Ascending aorta (tissue), 2 donors: ENCODE measurements around the gene COL6A5. TPM values are rescaled to one million over a fixed set of nuclear protein-coding genes. Genes with fewer than 3 reads are reported as not detected.

Experiments used
- DNase-seq, 2 donors: peaks; one replicate each; pipeline ENCODE4 v3.0.0-alpha.2; 2019; ENCODE audit warnings: low spot score in 2 of 2
- H3K27ac ChIP-seq, 2 donors: fragments of 200-600 bp; sonication (generic); one replicate each; pipeline ENCODE4 v1.5.1; 2016 to 2017; ENCODE audit warnings: mild to moderate bottlenecking in 1 of 2
- H3K27me3 ChIP-seq: fragments of 200-600 bp; sonication (generic); one replicate; pipeline ENCODE4 v1.5.1; 2017
- H3K36me3 ChIP-seq, 2 donors: fragments of 200-600 bp; sonication (generic); one replicate each; pipeline ENCODE4 v1.5.1; 2016
- H3K4me1 ChIP-seq, 2 donors: fragments of 200-600 bp; sonication (generic); one replicate each; pipeline ENCODE4 v1.5.1; 2016 to 2017; ENCODE audit warnings: mild to moderate bottlenecking in 1 of 2
- H3K4me3 ChIP-seq, 2 donors: fragments of 200-600 bp; sonication (generic); one replicate each; pipeline ENCODE4 v1.5.1; 2016 to 2017; ENCODE audit warnings: mild to moderate bottlenecking in 1 of 2
- H3K9me3 ChIP-seq, 2 donors: fragments of 200-600 bp; sonication (generic); one replicate each; pipeline ENCODE4 v1.5.1; 2016
- intact Hi-C: fragments of 100-400 bp; cut with DNase I; formaldehyde crosslinking; loops from one replicate; pipeline ENCODE4 v1.15.1; 2023
- total RNA-seq: library from RNA; depleted of rRNA; stranded (reverse); fragments of >200 nt; gene quantifications from one replicate; pipeline ENCODE4 v1.1.0, GENCODE V29; 2016
- TF ChIP-seq, protein P1 (sequence below), 3 experiments: fragments of 200-600 bp in 2 of 3; fragments of 450-650 bp in 1 of 3; sonication (generic) in 2 of 3; IDR thresholded peaks; one replicate each; pipeline ENCODE4 v1.5.1; 2016 to 2019; ENCODE audit warnings: antibody characterized with exemption in 3 of 3, mild to moderate bottlenecking in 1 of 3, moderate library complexity in 1 of 3

Gene COL6A5
- total RNA-seq, 1 donor from 2014 or later, result not detected

DNA sequence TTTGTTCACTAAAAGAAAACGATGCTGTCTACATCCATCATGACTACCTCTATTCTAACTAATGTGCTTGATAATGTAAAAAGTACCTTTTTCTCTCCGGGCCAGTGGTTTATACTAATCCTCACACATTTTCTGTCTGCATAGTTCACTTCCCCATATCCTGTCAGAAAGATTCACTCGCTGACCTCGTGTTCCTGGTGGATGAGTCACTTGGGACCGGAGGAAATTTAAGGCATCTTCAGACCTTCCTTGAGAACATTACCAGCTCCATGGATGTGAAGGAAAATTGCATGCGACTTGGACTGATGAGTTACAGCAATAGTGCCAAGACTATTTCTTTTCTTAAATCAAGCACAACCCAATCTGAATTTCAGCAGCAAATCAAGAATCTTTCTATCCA lies 33.8 kb downstream of the COL6A5 start:
- no peak for DNase-seq
- intact Hi-C loops, result no loop called here
- Histone ChIP-seq H3K4me1 (no peaks in the 10 kb centered on the region), H3K4me3 (no peak overlapping the region), H3K27me3 (no peaks in the 10 kb centered on the region), H3K36me3 (no peaks in the 10 kb centered on the region), H3K27ac (no peak overlapping the region), H3K9me3 (no peaks in the 10 kb centered on the region)
- TF ChIP-seq, protein P1, sequence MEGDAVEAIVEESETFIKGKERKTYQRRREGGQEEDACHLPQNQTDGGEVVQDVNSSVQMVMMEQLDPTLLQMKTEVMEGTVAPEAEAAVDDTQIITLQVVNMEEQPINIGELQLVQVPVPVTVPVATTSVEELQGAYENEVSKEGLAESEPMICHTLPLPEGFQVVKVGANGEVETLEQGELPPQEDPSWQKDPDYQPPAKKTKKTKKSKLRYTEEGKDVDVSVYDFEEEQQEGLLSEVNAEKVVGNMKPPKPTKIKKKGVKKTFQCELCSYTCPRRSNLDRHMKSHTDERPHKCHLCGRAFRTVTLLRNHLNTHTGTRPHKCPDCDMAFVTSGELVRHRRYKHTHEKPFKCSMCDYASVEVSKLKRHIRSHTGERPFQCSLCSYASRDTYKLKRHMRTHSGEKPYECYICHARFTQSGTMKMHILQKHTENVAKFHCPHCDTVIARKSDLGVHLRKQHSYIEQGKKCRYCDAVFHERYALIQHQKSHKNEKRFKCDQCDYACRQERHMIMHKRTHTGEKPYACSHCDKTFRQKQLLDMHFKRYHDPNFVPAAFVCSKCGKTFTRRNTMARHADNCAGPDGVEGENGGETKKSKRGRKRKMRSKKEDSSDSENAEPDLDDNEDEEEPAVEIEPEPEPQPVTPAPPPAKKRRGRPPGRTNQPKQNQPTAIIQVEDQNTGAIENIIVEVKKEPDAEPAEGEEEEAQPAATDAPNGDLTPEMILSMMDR (IDR thresholded peaks at IDR 0.05), result no peak

DNA sequence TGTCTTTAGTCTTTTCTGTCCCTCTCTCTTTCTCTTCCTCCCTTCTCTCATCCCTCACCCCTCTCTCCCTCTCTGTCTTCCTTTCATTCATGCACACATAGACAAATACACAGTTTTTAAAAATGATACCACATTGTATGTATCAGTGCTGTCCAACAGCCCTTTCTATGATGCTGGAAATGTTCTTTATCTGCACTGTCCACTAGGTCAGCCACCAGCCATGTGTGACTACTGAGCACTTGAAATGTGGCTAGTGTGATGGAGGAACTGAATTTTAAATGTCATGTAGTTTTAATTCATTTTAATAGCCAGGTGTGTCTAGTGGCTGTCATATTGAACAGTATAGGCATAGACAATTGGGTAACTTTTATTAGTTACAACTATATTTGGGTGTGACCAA lies 34.9 kb downstream of the COL6A5 start:
- intact Hi-C loops, result no loop called here
- Histone ChIP-seq H3K4me1 (no peaks in the 10 kb centered on the region), H3K4me3 (no peak overlapping the region), H3K9me3 (no peaks in the 10 kb centered on the region), H3K36me3 (no peaks in the 10 kb centered on the region), H3K27me3 (no peaks in the 10 kb centered on the region), H3K27ac (no peak overlapping the region)
- TF ChIP-seq, protein P1 (IDR thresholded peaks at IDR 0.05), result no peak
- DNase-seq, result no peak

DNA sequence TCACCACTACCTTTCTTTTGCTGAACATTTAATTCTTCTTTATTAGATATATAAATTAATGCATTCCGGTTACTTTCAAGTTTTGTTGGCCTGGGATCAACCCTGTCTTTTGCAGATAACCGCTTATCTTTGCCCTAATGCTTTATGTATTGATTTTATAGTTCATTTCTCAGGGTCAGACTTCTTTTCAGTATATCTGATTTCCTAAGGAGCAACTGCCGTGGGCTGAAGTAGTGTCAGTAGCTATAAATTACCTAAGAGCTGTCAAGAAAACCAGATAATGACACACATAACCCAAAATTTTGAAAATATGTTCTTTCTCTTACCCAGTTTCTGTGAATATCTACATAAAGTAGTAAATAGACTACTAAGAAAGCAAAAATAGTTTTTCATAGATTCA lies 38.0 kb downstream of the COL6A5 start:
- H3K9me3 ChIP-seq, result no peaks in the 10 kb centered on the region
- no peak overlapping the region for H3K27ac ChIP-seq
- TF ChIP-seq, protein P1 (IDR thresholded peaks at IDR 0.05), result no peak
- no peaks in the 10 kb centered on the region for H3K27me3 ChIP-seq
- no peaks in the 10 kb centered on the region for H3K4me1 ChIP-seq
- intact Hi-C loops, result no loop called here
- no peak overlapping the region for H3K4me3 ChIP-seq
- no peak for DNase-seq
- H3K36me3 ChIP-seq, result no peaks in the 10 kb centered on the region

DNA sequence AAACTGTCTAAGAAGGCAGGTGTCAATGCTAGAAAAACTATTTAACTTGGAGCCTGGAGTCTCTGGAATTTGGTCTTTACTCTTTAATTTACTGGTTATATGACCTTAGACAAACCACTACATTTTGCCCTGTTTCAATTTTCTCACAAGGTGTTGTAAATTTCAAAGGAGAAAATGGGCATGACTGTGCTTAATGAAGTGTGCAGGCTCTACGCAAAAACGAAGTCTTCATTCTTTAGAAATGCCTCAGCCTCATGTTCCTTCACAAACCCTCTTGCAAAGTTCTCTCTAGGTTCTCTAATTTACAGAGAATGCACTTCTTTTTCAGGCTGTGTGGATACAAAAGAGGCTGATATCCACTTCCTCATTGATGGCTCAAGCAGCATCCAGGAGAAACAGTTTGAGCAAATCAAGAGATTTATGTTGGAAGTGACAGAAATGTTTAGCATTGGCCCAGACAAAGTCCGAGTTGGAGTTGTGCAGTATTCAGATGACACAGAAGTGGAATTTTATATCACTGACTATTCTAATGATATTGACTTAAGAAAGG lies 39.1 kb downstream of the COL6A5 start:
- Histone ChIP-seq H3K4me3 (no peak overlapping the region), H3K4me1 (no peaks in the 10 kb centered on the region), H3K9me3 (no peaks in the 10 kb centered on the region), H3K27me3 (no peaks in the 10 kb centered on the region), H3K36me3 (no peaks in the 10 kb centered on the region), H3K27ac (no peak overlapping the region)
- TF ChIP-seq, protein P1 (IDR thresholded peaks at IDR 0.05), result no peak
- DNase-seq, result no peak
- intact Hi-C loops, result no loop called here

DNA sequence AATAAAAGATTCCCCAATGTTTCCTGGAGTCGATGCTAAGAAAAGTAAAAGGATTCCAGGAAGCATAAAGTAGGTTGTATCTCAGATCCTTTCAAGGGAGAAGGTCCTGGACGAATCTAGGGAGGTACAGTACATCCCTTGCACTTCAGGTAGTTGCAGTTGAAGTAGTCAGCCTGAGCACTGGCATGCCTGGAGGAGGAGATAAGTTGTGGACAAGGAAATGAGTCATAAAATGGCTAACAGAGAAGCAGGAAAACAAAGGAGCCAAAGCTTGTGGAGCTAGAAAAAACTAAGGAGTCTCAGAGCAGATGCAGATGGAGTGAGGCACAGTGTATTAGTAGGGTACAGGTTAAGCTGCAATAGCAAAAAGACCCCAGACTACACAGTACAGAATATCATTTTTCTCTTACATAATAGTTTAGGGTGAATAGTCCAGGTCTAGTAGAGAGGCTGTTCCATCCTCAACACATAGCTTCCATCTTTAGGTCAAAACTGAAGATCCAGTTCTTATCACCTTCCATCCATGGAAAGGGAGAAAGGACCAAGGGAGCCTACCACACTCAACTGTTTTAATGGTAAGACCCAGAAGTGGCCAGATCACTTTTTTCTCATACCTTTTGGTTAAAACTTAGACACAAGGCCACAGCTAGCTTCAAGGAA lies 41.3 kb downstream of the COL6A5 start:
- no peaks in the 10 kb centered on the region for H3K27me3 ChIP-seq
- H3K27ac ChIP-seq, result no peak overlapping the region
- no peaks in the 10 kb centered on the region for H3K9me3 ChIP-seq
- intact Hi-C loops, result no loop called here
- DNase-seq, result no peak
- H3K4me3 ChIP-seq, result no peak overlapping the region
- TF ChIP-seq, protein P1 (IDR thresholded peaks at IDR 0.05), result no peak
- no peaks in the 10 kb centered on the region for H3K4me1 ChIP-seq
- H3K36me3 ChIP-seq, result no peaks in the 10 kb centered on the region
